GM06990 (cell line): ENCODE results near the gene TRIM72.
A peak's percentile ranks its signal among the peaks of the same experiment; 100 is the strongest.

ENCODE experiments used
- DNase-seq: peaks from one replicate; pipeline ENCODE4 v3.0.0-alpha.2; 2011; ENCODE audit not compliant: insufficient read length; ENCODE audit errors: extremely low read depth
- H3K27me3 ChIP-seq: replicated peaks from 2 replicates; pipeline ENCODE4 v1.6.0; 2011; ENCODE audit warnings: low read length; ENCODE audit not compliant: control insufficient read depth, insufficient read depth
- H3K36me3 ChIP-seq: 2 replicates; pipeline ENCODE4 v1.5.1; 2011; ENCODE audit warnings: low read length; ENCODE audit not compliant: control insufficient read depth, insufficient read depth
- H3K4me3 ChIP-seq: replicated peaks from 2 replicates; pipeline ENCODE4 v1.5.1; 2011; ENCODE audit warnings: low read depth, mild to moderate bottlenecking, control low read depth, low read length
- TF ChIP-seq, protein P1 (sequence below): IDR thresholded peaks from 2 replicates; pipeline ENCODE4 v1.5.1; 2011; ENCODE audit warnings: low read length, control low read depth, mild to moderate bottlenecking, inconsistent platforms; ENCODE audit not compliant: insufficient read depth, poor library complexity, severe bottlenecking

TRIM72 gene

DNA sequence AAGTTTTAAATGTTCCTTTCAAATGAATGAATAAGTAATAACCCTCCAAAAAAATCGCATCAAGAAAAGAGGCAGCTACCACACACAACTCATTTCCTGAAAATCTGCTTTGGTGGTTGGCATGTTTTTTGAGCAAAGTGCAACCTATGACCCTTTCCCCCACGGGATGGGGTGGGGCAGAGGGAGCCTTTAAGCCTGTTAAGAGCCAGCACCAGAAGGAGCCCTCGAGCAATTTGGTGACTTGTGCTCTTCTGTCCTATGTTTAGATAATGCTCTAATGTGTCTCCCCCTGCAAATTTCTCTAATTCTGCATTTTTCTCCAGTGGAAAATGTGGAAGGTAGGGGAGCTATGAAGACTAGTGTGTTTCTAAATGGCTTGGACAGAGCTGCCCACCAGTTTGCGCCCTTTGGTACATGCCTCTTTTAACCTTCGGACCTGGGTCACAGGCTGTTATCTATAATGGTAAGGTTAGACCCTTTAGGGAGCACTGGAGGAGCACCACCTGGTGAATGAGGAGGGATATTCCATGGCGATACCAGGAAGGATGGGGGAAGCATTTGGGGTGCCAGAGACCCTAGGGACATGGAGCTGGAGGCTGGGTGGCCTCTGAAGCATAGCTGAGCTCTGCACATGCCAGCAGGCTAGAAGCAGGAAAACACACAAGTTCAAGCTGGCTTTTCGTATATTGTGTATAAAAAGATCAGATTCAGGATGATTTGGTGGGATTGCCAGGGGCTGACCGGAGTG is 12.9 kb upstream of the TRIM72 start:
- Histone ChIP-seq H3K36me3 (peaks cover 6% of the 10 kb centered on the region), H3K27me3 (no peaks in the 10 kb centered on the region), H3K4me3 (peak overlapping the region; percentile 85)
- no peak for DNase-seq
- TF ChIP-seq, protein P1, sequence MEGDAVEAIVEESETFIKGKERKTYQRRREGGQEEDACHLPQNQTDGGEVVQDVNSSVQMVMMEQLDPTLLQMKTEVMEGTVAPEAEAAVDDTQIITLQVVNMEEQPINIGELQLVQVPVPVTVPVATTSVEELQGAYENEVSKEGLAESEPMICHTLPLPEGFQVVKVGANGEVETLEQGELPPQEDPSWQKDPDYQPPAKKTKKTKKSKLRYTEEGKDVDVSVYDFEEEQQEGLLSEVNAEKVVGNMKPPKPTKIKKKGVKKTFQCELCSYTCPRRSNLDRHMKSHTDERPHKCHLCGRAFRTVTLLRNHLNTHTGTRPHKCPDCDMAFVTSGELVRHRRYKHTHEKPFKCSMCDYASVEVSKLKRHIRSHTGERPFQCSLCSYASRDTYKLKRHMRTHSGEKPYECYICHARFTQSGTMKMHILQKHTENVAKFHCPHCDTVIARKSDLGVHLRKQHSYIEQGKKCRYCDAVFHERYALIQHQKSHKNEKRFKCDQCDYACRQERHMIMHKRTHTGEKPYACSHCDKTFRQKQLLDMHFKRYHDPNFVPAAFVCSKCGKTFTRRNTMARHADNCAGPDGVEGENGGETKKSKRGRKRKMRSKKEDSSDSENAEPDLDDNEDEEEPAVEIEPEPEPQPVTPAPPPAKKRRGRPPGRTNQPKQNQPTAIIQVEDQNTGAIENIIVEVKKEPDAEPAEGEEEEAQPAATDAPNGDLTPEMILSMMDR: peak; percentile 14

DNA sequence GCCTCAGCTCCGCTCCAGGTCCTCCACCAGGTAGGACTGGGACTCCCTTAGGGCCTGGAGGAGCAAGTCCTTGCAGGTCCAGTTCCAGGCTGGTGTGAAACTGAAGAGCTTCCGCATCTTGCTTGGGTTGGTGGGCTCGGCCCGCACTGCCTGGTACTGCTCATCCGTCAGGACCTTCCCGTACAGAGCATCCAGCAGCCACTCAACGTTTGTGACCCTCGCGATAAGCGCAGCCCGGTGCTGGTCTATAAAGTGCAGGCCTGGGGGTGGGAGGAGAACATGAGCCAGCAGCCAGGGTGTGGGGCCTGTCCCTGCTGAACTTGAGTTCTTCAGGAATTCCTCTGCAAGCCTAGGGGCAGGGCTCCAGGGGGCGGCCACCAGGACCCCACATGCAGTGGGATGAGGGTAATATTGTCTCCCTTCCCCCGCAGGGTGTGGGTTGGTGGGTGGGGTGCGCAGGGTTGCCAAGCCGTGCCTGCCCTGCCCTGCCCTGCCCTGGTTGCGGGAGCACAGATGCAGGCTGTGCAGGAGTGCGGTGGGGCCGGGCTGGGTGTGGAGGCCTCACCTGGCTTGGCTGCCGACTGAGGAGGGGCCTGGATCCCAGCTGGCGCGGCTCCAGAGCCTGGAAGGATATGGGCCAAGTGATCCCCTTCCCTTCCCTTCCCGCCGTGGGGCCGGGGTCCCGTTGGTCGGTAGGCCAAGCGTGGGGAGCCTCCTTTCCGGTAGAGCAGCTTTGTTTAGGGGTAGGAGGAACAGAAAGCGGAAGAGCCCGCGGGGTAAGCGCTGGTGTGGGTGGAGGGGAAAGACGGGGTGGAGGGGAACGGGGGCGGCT is 12.1 kb upstream of the TRIM72 start:
- peak overlapping the region; percentile 85 for H3K4me3 ChIP-seq
- no peak for DNase-seq
- TF ChIP-seq, protein P1: no peak
- H3K36me3 ChIP-seq: peaks cover 4% of the 10 kb centered on the region
- no peaks in the 10 kb centered on the region for H3K27me3 ChIP-seq

DNA sequence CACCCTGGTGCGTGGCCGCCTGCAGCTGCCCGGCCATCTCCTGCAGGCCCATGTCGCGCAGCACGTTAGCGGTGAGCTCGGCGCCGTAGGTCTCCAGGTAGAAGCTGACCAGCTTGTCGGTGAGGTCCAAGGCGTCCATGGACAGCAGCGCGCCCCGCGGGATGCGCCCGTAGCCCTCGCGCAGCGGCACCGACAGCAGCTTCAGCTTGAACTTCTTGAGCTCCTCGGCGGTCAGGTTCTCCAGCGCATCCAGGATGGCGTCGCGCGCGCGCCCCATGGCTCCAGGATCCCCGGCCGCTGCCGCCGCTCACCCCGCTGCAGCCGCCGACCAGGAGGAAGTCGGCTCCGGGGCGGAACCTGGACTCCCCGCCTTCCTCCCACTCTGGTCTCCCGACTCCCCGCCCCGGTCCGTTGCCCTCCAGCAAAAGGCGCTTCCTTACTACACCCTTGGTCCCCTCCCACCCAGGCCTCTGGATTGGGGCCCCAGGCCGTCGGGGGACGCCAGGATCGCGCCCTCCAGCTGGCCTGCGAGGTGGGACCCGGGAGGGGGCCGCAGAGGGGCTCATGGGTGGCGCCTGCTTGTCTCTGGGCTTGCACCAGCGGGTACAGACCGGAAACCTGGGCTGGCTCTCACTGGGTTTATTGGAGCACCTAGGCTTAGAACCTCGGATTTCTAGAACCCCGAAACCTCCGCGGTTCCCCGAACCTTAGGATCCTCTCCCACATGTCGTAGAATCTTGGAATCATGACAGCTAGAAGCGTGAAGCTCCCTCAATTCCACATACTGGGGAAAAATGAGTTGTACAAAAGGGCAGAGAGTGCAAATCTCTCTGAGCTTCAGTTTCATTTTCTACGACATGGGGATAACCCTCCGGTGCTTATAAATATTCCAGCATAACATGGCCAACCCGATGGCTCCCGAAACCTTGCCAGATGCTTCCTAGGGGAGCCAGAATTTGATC is 11.2 kb upstream of the TRIM72 start, which contains the start of gene PYCARD:
PYCARD (minus strand) TSS at position 347 of the 962 bp plus-strand sequence; CDS start at position 277, 70 bp downstream.
- DNase-seq: peak; percentile 81
- TF ChIP-seq, protein P1: no peak
- no peaks in the 10 kb centered on the region for H3K27me3 ChIP-seq
- peak within 1 kb of the TSS; percentile 85 for H3K4me3 ChIP-seq
- peaks cover 4% of the 10 kb centered on the region for H3K36me3 ChIP-seq

DNA sequence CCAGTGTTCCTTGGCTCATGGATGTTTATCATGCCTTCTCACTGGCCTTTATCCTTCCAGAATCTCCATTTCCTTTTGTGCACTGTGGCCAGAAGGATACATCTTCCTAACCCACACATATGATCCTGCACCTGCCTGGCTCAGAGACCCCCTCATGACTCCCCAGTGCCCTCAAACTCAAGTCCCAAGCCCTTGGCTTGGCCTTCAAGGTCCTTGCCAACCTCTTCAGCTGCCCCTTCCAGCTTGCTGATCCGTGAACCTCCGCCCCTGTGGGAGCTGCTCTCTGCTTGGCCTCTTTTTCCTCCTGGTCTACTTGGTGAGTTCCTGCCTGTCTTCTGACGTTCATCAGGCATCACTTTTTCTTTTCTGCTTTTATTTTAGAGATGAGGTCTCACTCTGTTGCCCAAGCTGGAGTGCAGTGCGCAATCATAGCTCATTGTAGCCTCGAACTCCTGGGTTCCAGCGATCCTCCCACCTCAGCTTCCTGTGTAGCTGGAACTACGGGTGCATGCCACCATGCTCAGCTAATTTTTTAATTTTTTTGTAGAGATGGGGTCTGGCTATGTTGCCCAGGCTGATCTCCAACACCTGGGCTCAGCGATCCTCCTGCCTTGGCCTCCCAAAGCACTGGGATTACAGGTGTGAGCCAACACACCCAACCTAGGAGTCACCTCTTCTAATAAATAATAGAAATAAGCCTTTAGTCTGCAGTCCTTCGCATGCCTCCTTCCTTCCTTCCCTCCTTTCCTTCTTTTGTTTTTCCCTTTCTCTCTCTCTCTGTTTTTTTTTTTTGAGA is 8.8 kb upstream of the TRIM72 start:
- DNase-seq: no peak
- Histone ChIP-seq H3K27me3 (no peaks in the 10 kb centered on the region), H3K36me3 (0 out of 2 replicates have a peak, but pooled peaks cover 1% of the 10 kb centered on the region), H3K4me3 (no peak overlapping the region)
- TF ChIP-seq, protein P1: no peak

DNA sequence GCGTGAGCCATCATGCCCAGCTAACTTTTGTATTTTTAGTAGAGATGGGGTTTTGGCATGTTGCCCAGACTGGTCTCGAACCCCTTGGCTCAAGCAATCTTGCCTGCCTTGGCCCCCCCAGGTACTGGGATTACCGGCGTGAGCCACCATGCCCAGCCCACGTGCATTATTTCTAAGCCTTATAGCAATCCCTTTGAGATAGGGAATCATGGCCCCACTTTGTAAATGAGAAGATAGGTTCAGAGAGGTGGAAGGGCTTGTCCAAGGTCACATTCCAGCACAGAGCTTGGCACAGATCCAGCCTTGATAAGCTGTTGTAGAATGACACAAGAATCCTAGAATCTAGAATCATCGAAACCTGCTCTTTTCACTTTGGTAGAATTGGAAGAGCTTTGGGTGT is 7.1 kb upstream of the TRIM72 start:
- H3K36me3 ChIP-seq: no peaks in the 10 kb centered on the region
- H3K27me3 ChIP-seq: no peaks in the 10 kb centered on the region

More for the DNA sequence above, 7.1 kb upstream of the TRIM72 start:
- TF ChIP-seq, protein P1: no peak
- H3K4me3 ChIP-seq: no peak overlapping the region
- no peak for DNase-seq
